Measurements from ENCODE around the gene CSTPP1.
"Not testable (repeated sequence)": the region's sequence is repeated elsewhere in the genome, so short reads cannot be mapped to it uniquely, and the experiment has no call there.

DNA sequence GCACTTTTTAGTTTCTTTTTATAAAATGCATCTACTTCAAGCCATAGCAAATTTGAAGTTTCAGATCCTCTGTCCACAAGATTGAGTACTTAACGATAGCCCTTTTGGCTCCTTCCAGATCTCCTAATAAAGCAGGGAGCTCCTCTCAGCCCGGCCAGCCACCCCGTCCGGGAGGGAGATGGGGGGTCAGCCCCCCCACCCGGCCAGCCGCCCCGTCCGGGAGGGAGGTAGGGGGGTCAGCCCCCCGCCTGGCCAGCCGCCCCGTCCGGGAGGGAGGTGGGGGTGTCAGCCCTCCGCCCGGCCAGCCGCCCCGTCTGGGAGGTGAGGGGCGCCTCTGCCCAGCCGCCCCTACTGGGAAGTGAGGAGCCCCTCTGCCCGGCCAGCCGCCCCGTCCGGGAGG is 160.3 kb downstream of the CSTPP1 start:
- not testable (repeated sequence) for TF ChIP-seq CTCF, POLR2A (IDR thresholded peaks at IDR 0.05)
